Loucy (cell line): ENCODE measurements around the gene STYXL2.
A peak's percentile ranks its signal among the peaks of the same experiment; 100 is the strongest.

Experiments used
- H2AFZ ChIP-seq: fragments of 200-600 bp; sonication (generic); 2 replicates; pipeline ENCODE4 v1.6.0; 2016; ENCODE audit warnings: antibody characterized with exemption, mild to moderate bottlenecking, low read length, moderate library complexity
- H3F3A ChIP-seq: fragments of 200-600 bp; 2 replicates; pipeline ENCODE4 v1.6.0; 2016; ENCODE audit warnings: antibody characterized with exemption, low read depth, mild to moderate bottlenecking
- H3K27me3 ChIP-seq: fragments of 200-600 bp; sonication (generic); 2 replicates; pipeline ENCODE4 v1.6.1; 2014; ENCODE audit warnings: low read length, mild to moderate bottlenecking; ENCODE audit not compliant: insufficient read depth, poor library complexity, severe bottlenecking
- H3K36me3 ChIP-seq: fragments of 200-600 bp; sonication (generic); 2 replicates; pipeline ENCODE4 v1.6.1; 2016; ENCODE audit warnings: low read length; ENCODE audit not compliant: insufficient read depth
- H3K4me1 ChIP-seq: fragments of 200-600 bp; sonication (generic); 2 replicates; pipeline ENCODE4 v1.5.1; 2014; ENCODE audit warnings: low read length, mild to moderate bottlenecking; ENCODE audit not compliant: insufficient read depth, poor library complexity, severe bottlenecking
- H3K4me2 ChIP-seq: fragments of 200-600 bp; sonication (generic); 2 replicates; pipeline ENCODE4 v1.6.0; 2014; ENCODE audit warnings: antibody characterized with exemption, low read length, low read depth, mild to moderate bottlenecking; ENCODE audit not compliant: poor library complexity, severe bottlenecking
- H3K4me3 ChIP-seq: fragments of 200-600 bp; sonication (generic); 2 replicates; pipeline ENCODE4 v1.5.1; 2014; ENCODE audit warnings: low read length, mild to moderate bottlenecking, mixed read lengths; ENCODE audit not compliant: poor library complexity, severe bottlenecking
- H3K79me2 ChIP-seq: fragments of 200-600 bp; sonication (generic); 2 replicates; pipeline ENCODE4 v1.6.1; 2014; ENCODE audit warnings: low read length; ENCODE audit not compliant: insufficient read depth
- H3K9ac ChIP-seq: fragments of 200-600 bp; sonication (generic); 2 replicates; pipeline ENCODE4 v1.6.0; 2014; ENCODE audit warnings: mild to moderate bottlenecking, low read depth, low read length, moderate library complexity; ENCODE audit not compliant: poor library complexity, severe bottlenecking
- H3K9me2 ChIP-seq: fragments of 200-600 bp; sonication (generic); replicated peaks from 2 replicates; pipeline ENCODE4 v1.6.1; 2016; ENCODE audit warnings: low read depth, low read length, mixed read lengths
- H3K9me3 ChIP-seq: fragments of 200-600 bp; sonication (generic); 2 replicates; pipeline ENCODE4 v1.6.1; 2014; ENCODE audit warnings: mild to moderate bottlenecking, antibody characterized with exemption, low read length, low read depth; ENCODE audit not compliant: insufficient read depth
- H4K20me1 ChIP-seq: fragments of 200-600 bp; sonication (generic); 2 replicates; pipeline ENCODE4 v1.6.0; 2014; ENCODE audit warnings: antibody characterized with exemption, low read length, mild to moderate bottlenecking; ENCODE audit not compliant: insufficient read depth, poor library complexity, severe bottlenecking
- EZH2phosphoT487 ChIP-seq: fragments of 200-600 bp; IDR thresholded peaks from 2 replicates; pipeline ENCODE4 v1.6.1; 2018; ENCODE audit warnings: antibody characterized with exemption, mild to moderate bottlenecking, moderate library complexity, borderline replicate concordance
- TF ChIP-seq, protein P1 (sequence below): fragments of 200-600 bp; sonication (generic); conservative IDR thresholded peaks from 2 replicates; pipeline ENCODE4 v1.5.1; 2014; ENCODE audit warnings: mild to moderate bottlenecking, antibody characterized with exemption, low read length

STYXL2 gene

GRCh38 chr1:167115655-167116054 is 21.8 kb downstream of the STYXL2 start:
- Histone ChIP-seq H3K4me3 (no peak overlapping the region), H3K36me3 (no peaks in the 10 kb centered on the region), H3K9ac (no peak overlapping the region), H3K4me1 (peaks cover 34% of the 10 kb centered on the region), H3K9me3 (no peaks in the 10 kb centered on the region), H2AFZ (peak overlapping the region; percentile 56; the same call in 1 of the 2 replicates), H3K27me3 (no peaks in the 10 kb centered on the region), H4K20me1 (no peaks in the 10 kb centered on the region), H3K9me2 (no peaks in the 10 kb centered on the region), H3F3A (no peaks in the 10 kb centered on the region), H3K4me2 (no peak overlapping the region), H3K79me2 (no peaks in the 10 kb centered on the region)
- TF ChIP-seq, protein P1, sequence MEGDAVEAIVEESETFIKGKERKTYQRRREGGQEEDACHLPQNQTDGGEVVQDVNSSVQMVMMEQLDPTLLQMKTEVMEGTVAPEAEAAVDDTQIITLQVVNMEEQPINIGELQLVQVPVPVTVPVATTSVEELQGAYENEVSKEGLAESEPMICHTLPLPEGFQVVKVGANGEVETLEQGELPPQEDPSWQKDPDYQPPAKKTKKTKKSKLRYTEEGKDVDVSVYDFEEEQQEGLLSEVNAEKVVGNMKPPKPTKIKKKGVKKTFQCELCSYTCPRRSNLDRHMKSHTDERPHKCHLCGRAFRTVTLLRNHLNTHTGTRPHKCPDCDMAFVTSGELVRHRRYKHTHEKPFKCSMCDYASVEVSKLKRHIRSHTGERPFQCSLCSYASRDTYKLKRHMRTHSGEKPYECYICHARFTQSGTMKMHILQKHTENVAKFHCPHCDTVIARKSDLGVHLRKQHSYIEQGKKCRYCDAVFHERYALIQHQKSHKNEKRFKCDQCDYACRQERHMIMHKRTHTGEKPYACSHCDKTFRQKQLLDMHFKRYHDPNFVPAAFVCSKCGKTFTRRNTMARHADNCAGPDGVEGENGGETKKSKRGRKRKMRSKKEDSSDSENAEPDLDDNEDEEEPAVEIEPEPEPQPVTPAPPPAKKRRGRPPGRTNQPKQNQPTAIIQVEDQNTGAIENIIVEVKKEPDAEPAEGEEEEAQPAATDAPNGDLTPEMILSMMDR: no peak
- TF ChIP-seq EZH2phosphoT487: no peak

- no peaks in the 10 kb centered on the region for H3K79me2 ChIP-seq
- no peak overlapping the region for H3K9ac ChIP-seq
- H2AFZ ChIP-seq: peak overlapping the region; percentile 56; the same call in 1 of the 2 replicates
- peaks cover 28% of the 10 kb centered on the region for H3K4me1 ChIP-seq
- no peak overlapping the region for H3K4me3 ChIP-seq
- H4K20me1 ChIP-seq: no peaks in the 10 kb centered on the region
- H3K4me2 ChIP-seq: no peak overlapping the region
- no peak for TF ChIP-seq EZH2phosphoT487
- TF ChIP-seq, protein P1: no peak
- H3F3A ChIP-seq: no peaks in the 10 kb centered on the region
- no peaks in the 10 kb centered on the region for H3K36me3 ChIP-seq
- no peaks in the 10 kb centered on the region for H3K27me3 ChIP-seq
- H3K9me2 ChIP-seq: no peaks in the 10 kb centered on the region
- H3K9me3 ChIP-seq: no peaks in the 10 kb centered on the region
Observed at GRCh38 chr1:167116174-167116573, 22.3 kb downstream of the STYXL2 start.

DNA sequence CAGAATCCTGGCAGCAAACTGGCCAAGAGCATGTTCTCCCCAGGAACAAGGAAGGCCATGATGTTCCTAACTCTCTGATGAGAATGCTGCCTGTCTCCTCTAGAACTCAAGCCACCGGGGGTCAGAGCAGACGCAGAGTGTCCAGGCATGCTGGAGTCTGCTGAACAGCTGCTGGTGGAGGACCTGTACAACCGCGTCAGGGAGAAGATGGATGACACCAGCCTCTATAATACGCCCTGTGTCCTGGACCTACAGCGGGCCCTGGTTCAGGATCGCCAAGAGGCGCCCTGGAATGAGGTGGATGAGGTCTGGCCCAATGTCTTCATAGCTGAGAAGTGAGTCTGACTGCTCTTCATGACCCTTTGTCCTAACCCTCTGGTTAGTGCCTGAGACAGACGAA is 23.4 kb downstream of the STYXL2 start:
- H2AFZ ChIP-seq: no peak overlapping the region
- H3F3A ChIP-seq: no peaks in the 10 kb centered on the region
- no peak overlapping the region for H3K4me3 ChIP-seq
- H3K9me2 ChIP-seq: no peaks in the 10 kb centered on the region
- no peaks in the 10 kb centered on the region for H3K27me3 ChIP-seq
- TF ChIP-seq, protein P1: no peak
- no peak for TF ChIP-seq EZH2phosphoT487
- no peaks in the 10 kb centered on the region for H3K9me3 ChIP-seq
- no peaks in the 10 kb centered on the region for H3K79me2 ChIP-seq
- H3K4me2 ChIP-seq: no peak overlapping the region
- H3K36me3 ChIP-seq: no peaks in the 10 kb centered on the region
- H3K4me1 ChIP-seq: peaks cover 20% of the 10 kb centered on the region
- no peak overlapping the region for H3K9ac ChIP-seq
- H4K20me1 ChIP-seq: no peaks in the 10 kb centered on the region
